Activated T-cell treated with anti-CD3 and anti-CD28 coated beads for 4 hours (primary cell): ENCODE measurements around the gene FKBP5.
"Not testable (repeated sequence)": the region's sequence is repeated elsewhere in the genome, so short reads cannot be mapped to it uniquely, and the experiment has no call there.

Experiments
- DNase-seq: peaks from one replicate; pipeline ENCODE4 v3.0.0-alpha.2; 2020

The FKBP5 gene

GRCh38 chr6:35605600-35605999, 83.1 kb downstream of the FKBP5 start:
- DNase-seq = no peak

GRCh38 chr6:35603326-35604202, 85.2 kb downstream of the FKBP5 start:
- no peak for DNase-seq

- DNase-seq = no peak
Measured at GRCh38 chr6:35602133-35602946, 86.4 kb downstream of the FKBP5 start.

GRCh38 chr6:35601331-35602132, 87.2 kb downstream of the FKBP5 start:
- DNase-seq = peak; percentile 41

- DNase-seq = no peak
Measured at GRCh38 chr6:35600659-35601125, 88.0 kb downstream of the FKBP5 start.

- DNase-seq = no peak
Measured at GRCh38 chr6:35599761-35600658, 88.7 kb downstream of the FKBP5 start.

- DNase-seq = not testable (repeated sequence)
Measured at GRCh38 chr6:35598621-35599020, 90.1 kb downstream of the FKBP5 start.

GRCh38 chr6:35596448-35597442, 92.0 kb downstream of the FKBP5 start:
- DNase-seq = no peak

- DNase-seq = no peak
Measured at GRCh38 chr6:35594503-35595186, 94.1 kb downstream of the FKBP5 start.

GRCh38 chr6:35592178-35592577, 96.5 kb downstream of the FKBP5 start:
- no peak for DNase-seq

GRCh38 chr6:35590622-35591066, 98.1 kb downstream of the FKBP5 start:
- no peak for DNase-seq

GRCh38 chr6:35589904-35590303, 98.8 kb downstream of the FKBP5 start:
- DNase-seq = no peak

- no peak for DNase-seq
Measured at GRCh38 chr6:35589201-35589739, 99.4 kb downstream of the FKBP5 start.

GRCh38 chr6:35587167-35587566, 101.5 kb downstream of the FKBP5 start:
- DNase-seq = no peak

GRCh38 chr6:35586542-35586941, 102.2 kb downstream of the FKBP5 start:
- no peak for DNase-seq

- no peak for DNase-seq
Measured at GRCh38 chr6:35585658-35586057, 103.1 kb downstream of the FKBP5 start.

- peak; percentile 68 for DNase-seq
Measured at GRCh38 chr6:35583893-35584688, 104.6 kb downstream of the FKBP5 start.

GRCh38 chr6:35582315-35582714, 106.4 kb downstream of the FKBP5 start:
- DNase-seq = no peak

- no peak for DNase-seq
Measured at GRCh38 chr6:35581633-35582032, 107.1 kb downstream of the FKBP5 start.
